Mucosa of descending colon (tissue), 3 donors: ENCODE measurements around the gene RASGRP1. TPM values are rescaled to one million over a fixed set of nuclear protein-coding genes. Genes with fewer than 3 reads are reported as not detected.

Source experiments
- ATAC-seq: fragments of 200-7000 bp; cut with Tn5 transposase; one replicate; pipeline ENCODE4 v1.9.1; 2020; ENCODE audit warnings: mild to moderate bottlenecking, moderate library complexity
- DNase-seq, 3 donors: peaks; one replicate each; pipeline ENCODE4 v3.0.0-alpha.2; 2020
- H3K36me3 ChIP-seq: fragments of 200-600 bp; one replicate; pipeline ENCODE4 v1.8.0; 2021; ENCODE audit warnings: low read depth, mild to moderate bottlenecking
- H3K4me1 ChIP-seq: fragments of 200-600 bp; one replicate; pipeline ENCODE4 v1.8.0; 2021; ENCODE audit warnings: low read depth, mild to moderate bottlenecking
- H3K4me3 ChIP-seq: fragments of 200-600 bp; one replicate; pipeline ENCODE4 v1.8.0; 2021; ENCODE audit warnings: mild to moderate bottlenecking
- H3K9me3 ChIP-seq: fragments of 200-600 bp; one replicate; pipeline ENCODE4 v1.8.0; 2021; ENCODE audit warnings: mild to moderate bottlenecking
- intact Hi-C, 2 donors: fragments of 100-400 bp; cut with DNase I in 1 of 2; cut with micrococcal nuclease in 1 of 2; formaldehyde crosslinking; loops; one replicate each; pipeline versions ENCODE4 v1.11.0 to v1.11.1; 2022; cut with DNase I, micrococcal nuclease
- total RNA-seq, 3 donors: library from RNA; stranded (reverse); fragmentation: NEBNext Ultra II Directional in 2 of 3; extraction: Animal tissue kit (Norgen Biotek cat#: 25700) in 2 of 3; gene quantifications; one replicate each; pipeline versions ENCODE4 v1.2.1 to v1.2.4, GENCODE V29; 2021 to 2023
- TF ChIP-seq, protein P1 (sequence below): fragments of 200-600 bp; IDR thresholded peaks from one replicate; pipeline ENCODE4 v1.8.0; 2022; ENCODE audit warnings: antibody characterized with exemption, mild to moderate bottlenecking
- donor health status: DM: no; HTN: no; CAD: no; lungs with moderate emphysema.
- donor health status: DM: no; HTN: no; CAD: no.
- donor health status: DM: no; HTN: yes; CAD: no.

The RASGRP1 gene
- total RNA-seq, 3 donors from 2014 or later = 1.2 to 2.6 (median 2.6) TPM

DNA sequence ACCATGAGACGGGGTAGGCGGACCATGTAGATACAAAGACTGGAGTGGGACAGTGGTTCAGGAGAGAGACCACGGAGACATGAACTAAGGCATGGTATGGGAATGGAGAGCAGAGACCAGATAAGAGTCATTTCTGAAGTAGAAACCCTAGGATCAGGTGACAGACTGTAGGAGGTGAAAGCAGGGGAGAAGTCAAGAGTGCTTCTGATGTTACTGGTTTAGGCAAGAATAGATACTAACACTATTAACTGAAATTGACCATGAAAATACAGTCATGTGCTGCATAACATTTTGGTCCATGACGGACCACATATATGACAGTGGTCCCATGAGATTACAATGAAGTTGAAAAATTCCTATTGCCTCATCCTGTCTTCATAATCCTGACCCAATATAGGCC is 41.7 kb downstream of the RASGRP1 start:
- intact Hi-C loops = no loop called here
- ATAC-seq = no peak
- no peaks in the 10 kb centered on the region for H3K4me1 ChIP-seq

DNA sequence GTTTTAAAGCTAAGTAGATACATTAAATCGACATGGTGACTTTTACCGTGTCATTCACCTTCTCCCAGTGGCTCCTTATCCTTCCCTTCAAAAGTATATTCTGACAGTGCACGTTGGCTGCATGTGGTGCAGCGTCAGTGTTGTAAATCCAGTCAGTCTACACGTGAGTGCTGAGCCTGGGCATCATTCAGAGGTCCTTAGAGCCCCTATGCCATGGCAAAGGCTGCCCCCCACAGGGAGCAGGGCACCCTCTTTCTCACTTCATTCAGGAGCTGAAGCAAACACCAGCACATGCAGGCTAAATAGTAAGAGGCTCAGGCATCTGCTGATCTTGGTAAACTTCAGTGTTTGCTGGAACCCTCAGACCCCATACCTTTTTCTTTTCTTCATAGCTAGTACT is 43.3 kb downstream of the RASGRP1 start:
- no peak for DNase-seq
- no peaks in the 10 kb centered on the region for H3K36me3 ChIP-seq
- no peaks in the 10 kb centered on the region for H3K9me3 ChIP-seq
- ATAC-seq = no peak
- TF ChIP-seq, protein P1, sequence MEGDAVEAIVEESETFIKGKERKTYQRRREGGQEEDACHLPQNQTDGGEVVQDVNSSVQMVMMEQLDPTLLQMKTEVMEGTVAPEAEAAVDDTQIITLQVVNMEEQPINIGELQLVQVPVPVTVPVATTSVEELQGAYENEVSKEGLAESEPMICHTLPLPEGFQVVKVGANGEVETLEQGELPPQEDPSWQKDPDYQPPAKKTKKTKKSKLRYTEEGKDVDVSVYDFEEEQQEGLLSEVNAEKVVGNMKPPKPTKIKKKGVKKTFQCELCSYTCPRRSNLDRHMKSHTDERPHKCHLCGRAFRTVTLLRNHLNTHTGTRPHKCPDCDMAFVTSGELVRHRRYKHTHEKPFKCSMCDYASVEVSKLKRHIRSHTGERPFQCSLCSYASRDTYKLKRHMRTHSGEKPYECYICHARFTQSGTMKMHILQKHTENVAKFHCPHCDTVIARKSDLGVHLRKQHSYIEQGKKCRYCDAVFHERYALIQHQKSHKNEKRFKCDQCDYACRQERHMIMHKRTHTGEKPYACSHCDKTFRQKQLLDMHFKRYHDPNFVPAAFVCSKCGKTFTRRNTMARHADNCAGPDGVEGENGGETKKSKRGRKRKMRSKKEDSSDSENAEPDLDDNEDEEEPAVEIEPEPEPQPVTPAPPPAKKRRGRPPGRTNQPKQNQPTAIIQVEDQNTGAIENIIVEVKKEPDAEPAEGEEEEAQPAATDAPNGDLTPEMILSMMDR = no peak
- H3K4me1 ChIP-seq = no peaks in the 10 kb centered on the region
- intact Hi-C loops = no loop called here
- no peak overlapping the region for H3K4me3 ChIP-seq

More for the DNA sequence above, 41.7 kb downstream of the RASGRP1 start:
- DNase-seq = no peak
- H3K9me3 ChIP-seq = no peaks in the 10 kb centered on the region
- no peaks in the 10 kb centered on the region for H3K36me3 ChIP-seq
- TF ChIP-seq, protein P1 = no peak
- H3K4me3 ChIP-seq = no peak overlapping the region

DNA sequence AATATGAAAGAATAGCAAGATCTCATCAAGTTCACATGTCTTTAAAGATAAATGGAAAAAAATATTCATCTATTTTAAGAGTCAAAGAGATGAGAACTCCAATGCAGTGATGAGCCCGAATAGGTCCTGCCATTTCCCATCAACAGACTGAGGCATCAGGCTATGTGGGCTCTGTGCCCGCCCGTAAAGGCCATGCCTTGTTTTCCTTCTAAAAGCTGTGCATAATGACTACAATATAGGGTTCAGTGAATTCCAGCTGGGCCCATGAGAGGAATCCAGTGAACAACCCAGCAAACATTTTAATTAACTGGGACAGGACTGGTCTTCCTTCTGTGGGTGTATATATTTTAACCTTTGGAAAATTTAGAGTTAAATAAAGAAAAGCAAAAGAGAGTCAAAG is 44.6 kb downstream of the RASGRP1 start:
- intact Hi-C loops = no loop called here
- ATAC-seq = no peak
- Histone ChIP-seq H3K4me1 (no peaks in the 10 kb centered on the region), H3K9me3 (no peaks in the 10 kb centered on the region), H3K36me3 (no peaks in the 10 kb centered on the region), H3K4me3 (no peak overlapping the region)
- TF ChIP-seq, protein P1 = no peak
- no peak for DNase-seq

DNA sequence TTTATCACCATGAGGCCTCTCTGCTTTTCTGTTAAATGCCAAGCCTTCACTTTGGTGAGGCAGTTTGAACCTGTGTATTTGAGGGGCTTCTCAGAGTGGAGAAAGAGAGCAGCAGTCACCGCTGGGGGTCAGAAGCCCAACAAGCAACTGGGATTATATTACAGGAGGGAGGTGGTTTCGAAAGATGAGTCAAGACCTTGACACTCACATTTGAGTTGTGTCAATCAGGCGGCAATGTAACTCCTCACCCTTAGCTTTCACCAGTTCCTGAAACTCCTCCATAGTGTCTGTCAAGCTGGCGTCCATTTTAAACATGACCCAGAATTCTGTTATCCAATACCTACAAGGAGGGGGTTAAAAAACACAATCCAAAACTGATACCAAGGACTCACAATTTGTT is 46.5 kb downstream of the RASGRP1 start:
- no peaks in the 10 kb centered on the region for H3K36me3 ChIP-seq
- ATAC-seq = no peak
- TF ChIP-seq, protein P1 = no peak
- intact Hi-C loops = no loop called here
- no peaks in the 10 kb centered on the region for H3K4me1 ChIP-seq
- no peak for DNase-seq
- no peak overlapping the region for H3K4me3 ChIP-seq
- no peaks in the 10 kb centered on the region for H3K9me3 ChIP-seq

DNA sequence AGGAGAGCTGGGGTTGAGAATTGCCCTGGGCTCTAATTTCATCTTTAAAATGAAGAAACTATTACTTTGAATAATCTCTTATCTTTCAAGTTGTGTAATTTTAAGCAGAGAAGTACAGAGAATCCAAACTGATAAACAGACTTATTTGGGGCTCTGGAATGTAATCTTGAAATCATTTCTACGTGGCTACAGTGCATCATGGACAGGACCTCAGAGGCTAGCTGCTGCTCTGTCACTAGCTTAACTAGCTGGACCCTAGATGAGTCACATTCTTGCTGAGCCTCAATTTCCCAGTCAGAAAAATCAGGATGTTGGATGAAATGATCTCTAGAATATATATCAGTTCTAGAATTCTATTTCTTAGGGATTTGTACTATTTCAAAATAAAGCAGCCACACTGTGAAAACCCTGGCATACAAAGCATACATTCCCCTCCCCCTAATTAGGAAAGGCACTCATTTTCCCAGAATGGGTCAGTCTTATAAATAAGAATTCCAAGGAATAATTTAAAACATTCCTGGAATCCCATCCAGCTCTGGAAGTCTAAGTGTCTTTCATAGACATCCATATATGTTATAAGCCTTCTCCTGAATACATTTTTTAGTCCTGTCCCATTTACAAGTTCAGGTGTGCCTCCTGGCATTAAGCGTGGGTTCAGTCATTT is 47.2 kb downstream of the RASGRP1 start:
- no peak for ATAC-seq
- intact Hi-C loops = no loop called here
- TF ChIP-seq, protein P1 = no peak

DNA sequence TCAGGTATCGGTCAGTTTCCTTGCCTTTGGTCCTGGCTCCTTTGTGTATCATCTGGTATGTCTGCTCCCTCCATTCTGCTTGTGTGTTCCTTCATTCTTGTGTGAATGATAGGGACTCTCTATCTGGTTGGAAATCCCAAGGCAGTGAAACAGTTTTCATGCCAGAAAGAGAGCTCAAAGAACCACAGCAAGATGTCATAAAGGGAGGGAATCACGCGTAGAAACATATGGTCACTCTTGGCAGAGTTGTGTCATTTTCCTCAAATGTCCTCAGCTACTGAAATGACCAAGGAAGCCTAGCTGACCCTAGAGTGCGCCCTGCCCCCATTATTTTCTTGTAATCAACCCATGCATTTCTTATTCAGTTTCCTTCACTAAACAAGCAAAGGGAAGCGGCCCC is 48.0 kb downstream of the RASGRP1 start:
- no peak overlapping the region for H3K4me3 ChIP-seq
- H3K36me3 ChIP-seq = no peaks in the 10 kb centered on the region
- no peak for ATAC-seq
- TF ChIP-seq, protein P1 = no peak
- H3K9me3 ChIP-seq = no peaks in the 10 kb centered on the region
- intact Hi-C loops = no loop called here
- no peaks in the 10 kb centered on the region for H3K4me1 ChIP-seq
- DNase-seq = no peak

More for the DNA sequence above, 47.2 kb downstream of the RASGRP1 start:
- H3K4me3 ChIP-seq = no peak overlapping the region
- no peaks in the 10 kb centered on the region for H3K36me3 ChIP-seq
- no peak for DNase-seq
- no peaks in the 10 kb centered on the region for H3K9me3 ChIP-seq
- no peaks in the 10 kb centered on the region for H3K4me1 ChIP-seq
